Activated CD8-positive, alpha-beta T cell treated with anti-CD3 and anti-CD28 coated beads, Interleukin-2, amount 10 ng/mL, durations not matched to agents 7 days and 5 days (primary cell): ENCODE results near the gene RAB3D. TPM values are rescaled to one million over a fixed set of nuclear protein-coding genes. Genes with fewer than 3 reads are reported as not detected.
"Not testable (repeated sequence)": the region's sequence is repeated elsewhere in the genome, so short reads cannot be mapped to it uniquely, and the experiment has no call there.

Experiments used
- ATAC-seq: fragments of 150-1000 bp; cut with Tn5 transposase; one replicate; pipeline ENCODE4 v1.10.0; 2021; ENCODE audit warnings: moderate library complexity
- CTCF ChIA-PET: fragments of 350-600 bp; sonication (Branson Sonifier 250); formaldehyde crosslinking; loops from one replicate; lab custom pipeline; 2021; ENCODE audit warnings: antibody characterized with exemption; lab: Charles Lee
- POLR2A ChIA-PET: fragments of 350-600 bp; sonication (Branson Sonifier 250); formaldehyde crosslinking; loops from one replicate; lab custom pipeline; 2021; ENCODE audit warnings: antibody characterized with exemption; lab: Charles Lee
- DNase-seq: peaks from one replicate; pipeline ENCODE4 v3.0.0-alpha.2; 2020
- H3K27ac Mint-ChIP-seq: one replicate; pipeline ENCODE4 v1.8.0; 2021; ENCODE audit warnings: mild to moderate bottlenecking, mixed read lengths
- H3K27me3 Mint-ChIP-seq: one replicate; pipeline ENCODE4 v1.8.0; 2021; ENCODE audit warnings: low read depth, mixed read lengths
- H3K36me3 Mint-ChIP-seq: one replicate; pipeline ENCODE4 v1.8.0; 2021; ENCODE audit warnings: low read depth, mixed read lengths
- H3K4me1 Mint-ChIP-seq: one replicate; pipeline ENCODE4 v1.8.0; 2021; ENCODE audit warnings: low read depth, mixed read lengths
- H3K4me3 Mint-ChIP-seq: one replicate; pipeline ENCODE4 v1.8.0; 2021; ENCODE audit warnings: mild to moderate bottlenecking, mixed read lengths
- H3K9me3 Mint-ChIP-seq: one replicate; pipeline ENCODE4 v1.8.0; 2022; ENCODE audit warnings: mixed read lengths; ENCODE audit not compliant: insufficient read depth
- total RNA-seq, 2 experiments: library from RNA; stranded (reverse); gene quantifications; one replicate each; pipeline ENCODE4 v1.2.3, GENCODE V29; 2021

RAB3D gene
- total RNA-seq, 2 experiments from 2014 or later, result 7.6 to 7.9 TPM

- POLR2A ChIA-PET, result interaction anchor here (1.4 kb wide), 1 partner anchor 11 kb away, joined by 3 read pairs; no protein-coding TSS in a partner anchor
- ATAC-seq, result no peak
- Mint-ChIP-seq H3K9me3 (no peaks in the 10 kb centered on the region), H3K4me3 (no peak overlapping the region), H3K27me3 (no peaks in the 10 kb centered on the region), H3K36me3 (peaks cover 25% of the 10 kb centered on the region), H3K4me1 (peaks cover 28% of the 10 kb centered on the region), H3K27ac (no peak overlapping the region)
- no peak for DNase-seq
- CTCF ChIA-PET, result no interaction called here
These were observed 3.9 kb downstream of the RAB3D start for GRCh38 chr19:11335449-11336146.

GRCh38 chr19:11333838-11334237, 5.6 kb downstream of the RAB3D start:
- Mint-ChIP-seq H3K36me3 (peaks cover 25% of the 10 kb centered on the region), H3K4me1 (peaks cover 19% of the 10 kb centered on the region)
- CTCF ChIA-PET, H3K27ac Mint-ChIP-seq, H3K9me3 Mint-ChIP-seq, POLR2A ChIA-PET, H3K4me3 Mint-ChIP-seq, ATAC-seq, H3K27me3 Mint-ChIP-seq, DNase-seq: not testable (repeated sequence)

- Mint-ChIP-seq H3K36me3 (peaks cover 25% of the 10 kb centered on the region), H3K4me1 (peaks cover 11% of the 10 kb centered on the region), H3K4me3 (no peak overlapping the region), H3K27me3 (no peaks in the 10 kb centered on the region), H3K9me3 (no peaks in the 10 kb centered on the region), H3K27ac (no peak overlapping the region)
- ChIA-PET CTCF (interaction anchor here (1.5 kb wide), 1 partner anchor 23 kb away, joined by 4 read pairs; no protein-coding TSS in a partner anchor), POLR2A (no interaction called here)
- no peak for ATAC-seq
- no peak for DNase-seq
These were observed 6.6 kb downstream of the RAB3D start for GRCh38 chr19:11332822-11333221.

GRCh38 chr19:11331502-11331901, 8.0 kb downstream of the RAB3D start:
- H3K4me3 Mint-ChIP-seq, result no peak overlapping the region
- H3K27ac Mint-ChIP-seq, result no peak overlapping the region
- DNase-seq, result no peak
- H3K27me3 Mint-ChIP-seq, result no peaks in the 10 kb centered on the region
- ChIA-PET CTCF (interaction anchor here (0.8 to 1.5 kb wide), 3 partner anchors 22 to 51 kb away, joined by 3 to 4 read pairs (median 3); no protein-coding TSS in a partner anchor), POLR2A (interaction anchor here (0.8 to 1.0 kb wide), 2 partner anchors 8 to 9 kb away, joined by 3 read pairs; partner anchors contain the start of gene RAB3D)
- H3K4me1 Mint-ChIP-seq, result no peaks in the 10 kb centered on the region
- H3K9me3 Mint-ChIP-seq, result no peaks in the 10 kb centered on the region
- no peak for ATAC-seq
- H3K36me3 Mint-ChIP-seq, result peaks cover 21% of the 10 kb centered on the region

- H3K4me1 Mint-ChIP-seq, result no peaks in the 10 kb centered on the region
- ATAC-seq, result no peak
- DNase-seq, result no peak
- ChIA-PET CTCF (no interaction called here), POLR2A (no interaction called here)
- H3K27ac Mint-ChIP-seq, result no peak overlapping the region
- peaks cover 10% of the 10 kb centered on the region for H3K36me3 Mint-ChIP-seq
- H3K27me3 Mint-ChIP-seq, result no peaks in the 10 kb centered on the region
- H3K4me3 Mint-ChIP-seq, result no peak overlapping the region
- H3K9me3 Mint-ChIP-seq, result no peaks in the 10 kb centered on the region
These were observed 9.3 kb downstream of the RAB3D start for GRCh38 chr19:11330127-11330526.

GRCh38 chr19:11325544-11325943, 13.9 kb downstream of the RAB3D start:
- DNase-seq (no peak), ATAC-seq (no peak)
- POLR2A ChIA-PET, result interaction anchor here (1.3 to 2.4 kb wide), 2 partner anchors 11 to 50 kb away, joined by 3 to 15 read pairs; no protein-coding TSS in a partner anchor
- Mint-ChIP-seq H3K4me3 (no peak overlapping the region), H3K27ac (peak overlapping the region; percentile 71), H3K36me3 (peaks cover 14% of the 10 kb centered on the region), H3K4me1 (peaks cover 37% of the 10 kb centered on the region), H3K27me3 (no peaks in the 10 kb centered on the region), H3K9me3 (no peaks in the 10 kb centered on the region)
- CTCF ChIA-PET, result interaction anchor here (2.2 kb wide), 1 partner anchor 56 kb away, joined by 10 read pairs; no protein-coding TSS in a partner anchor

GRCh38 chr19:11324748-11325389, 14.6 kb downstream of the RAB3D start:
- ATAC-seq (no peak), DNase-seq (no peak)
- Mint-ChIP-seq H3K36me3 (peaks cover 14% of the 10 kb centered on the region), H3K27ac (peak overlapping the region; percentile 95), H3K9me3 (no peaks in the 10 kb centered on the region), H3K4me3 (peak overlapping the region; percentile 73), H3K4me1 (peaks cover 37% of the 10 kb centered on the region), H3K27me3 (no peaks in the 10 kb centered on the region)
- ChIA-PET POLR2A (interaction anchor here (1.2 to 2.4 kb wide), 3 partner anchors 12 to 56 kb away, joined by 3 to 15 read pairs (median 5); no protein-coding TSS in a partner anchor), CTCF (interaction anchor here (0.6 to 4.1 kb wide), 2 partner anchors 56 to 193 kb away, joined by 4 to 19 read pairs; no protein-coding TSS in a partner anchor)

- CTCF ChIA-PET, result interaction anchor here (0.6 to 4.1 kb wide), 4 partner anchors 16 to 194 kb away, joined by 3 to 19 read pairs (median 4); partner anchors contain the start of genes CCDC159, RAB3D and TMEM205
These were observed 15.3 kb downstream of the RAB3D start for GRCh38 chr19:11324079-11324661.

GRCh38 chr19:11323601-11324078, 15.8 kb downstream of the RAB3D start:
- ATAC-seq, result no peak
- POLR2A ChIA-PET, result interaction anchor here (0.8 to 2.4 kb wide), 5 partner anchors 15 to 59 kb away, joined by 3 to 15 read pairs (median 3); no protein-coding TSS in a partner anchor
- no peak for DNase-seq

More at GRCh38 chr19:11324079-11324661, 15.3 kb downstream of the RAB3D start:
- POLR2A ChIA-PET, result interaction anchor here (0.8 to 2.4 kb wide), 5 partner anchors 12 to 59 kb away, joined by 3 to 15 read pairs (median 3); no protein-coding TSS in a partner anchor
- H3K4me1 Mint-ChIP-seq, result peaks cover 37% of the 10 kb centered on the region
- DNase-seq, result peak; percentile 79
- no peaks in the 10 kb centered on the region for H3K27me3 Mint-ChIP-seq
- peak overlapping the region; percentile 95 for H3K27ac Mint-ChIP-seq
- H3K4me3 Mint-ChIP-seq, result peak overlapping the region; percentile 73
- ATAC-seq, result peak; percentile 85
- H3K36me3 Mint-ChIP-seq, result peaks cover 14% of the 10 kb centered on the region
- no peaks in the 10 kb centered on the region for H3K9me3 Mint-ChIP-seq

GRCh38 chr19:11322269-11323024, 17.0 kb downstream of the RAB3D start:
- ChIA-PET CTCF (interaction anchor here (0.6 to 4.1 kb wide), 8 partner anchors 21 to 569 kb away, joined by 3 to 19 read pairs (median 4); partner anchors contain the start of genes SWSAP1 and TSPAN16), POLR2A (interaction anchor here (0.6 to 1.3 kb wide), 3 partner anchors 9 to 59 kb away, joined by 3 read pairs; partner anchors contain the start of gene RAB3D)
- H3K4me3 Mint-ChIP-seq, result no peak overlapping the region
- H3K36me3 Mint-ChIP-seq, result peaks cover 14% of the 10 kb centered on the region
- no peak overlapping the region for H3K27ac Mint-ChIP-seq
- ATAC-seq (no peak), DNase-seq (no peak)
- peaks cover 44% of the 10 kb centered on the region for H3K4me1 Mint-ChIP-seq
- H3K9me3 Mint-ChIP-seq, result no peaks in the 10 kb centered on the region
- no peaks in the 10 kb centered on the region for H3K27me3 Mint-ChIP-seq

More at GRCh38 chr19:11323601-11324078, 15.8 kb downstream of the RAB3D start:
- Mint-ChIP-seq H3K36me3 (peaks cover 14% of the 10 kb centered on the region), H3K9me3 (no peaks in the 10 kb centered on the region), H3K4me3 (peak overlapping the region; percentile 73), H3K27me3 (no peaks in the 10 kb centered on the region), H3K4me1 (peaks cover 37% of the 10 kb centered on the region), H3K27ac (peak overlapping the region; percentile 95)
- CTCF ChIA-PET, result interaction anchor here (1.0 to 4.1 kb wide), 4 partner anchors 16 to 57 kb away, joined by 3 to 19 read pairs (median 4); partner anchors contain the start of genes CCDC159, RAB3D, TMEM205 and TSPAN16
